ENCODE data around the gene KIAA2012.

The KIAA2012 gene

GRCh38 chr2:202169131-202169530 lies 96.1 kb downstream of the KIAA2012 start:
- H3K4me3 ChIP-seq (ENCODE audit: low read depth, low read length): no peak overlapping the region
- DNase-seq (ENCODE audit: low read depth): no peak
- TF ChIP-seq MAX (IDR thresholded peaks at IDR 0.05; ENCODE audit: low read depth, low read length) (no peak), POLR2A (IDR thresholded peaks at IDR 0.05; ENCODE audit: extremely low read depth, insufficient read length) (no peak), MYC (IDR thresholded peaks at IDR 0.05; ENCODE audit: low read depth, low read length) (no peak), CTCF (IDR thresholded peaks at IDR 0.05; ENCODE audit: low read depth, low read length) (peak; percentile 15)

GRCh38 chr2:202169832-202170424 lies 96.9 kb downstream of the KIAA2012 start:
- TF ChIP-seq CTCF (IDR thresholded peaks at IDR 0.05; ENCODE audit: low read depth, low read length) (no peak), MYC (IDR thresholded peaks at IDR 0.05; ENCODE audit: low read depth, low read length) (no peak), MAX (IDR thresholded peaks at IDR 0.05; ENCODE audit: low read depth, low read length) (no peak), POLR2A (IDR thresholded peaks at IDR 0.05; ENCODE audit: extremely low read depth, insufficient read length) (no peak)
- no peak overlapping the region for H3K4me3 ChIP-seq (ENCODE audit: low read depth, low read length)
- DNase-seq (ENCODE audit: low read depth): no peak

GRCh38 chr2:202171241-202171825 lies 98.3 kb downstream of the KIAA2012 start:
- peak; percentile 38 for DNase-seq (ENCODE audit: low read depth)
- H3K4me3 ChIP-seq (ENCODE audit: low read depth, low read length): no peak overlapping the region

GRCh38 chr2:202172439-202173211 lies 99.6 kb downstream of the KIAA2012 start:
- H3K4me3 ChIP-seq (ENCODE audit: low read depth, low read length): no peak overlapping the region
- DNase-seq (ENCODE audit: low read depth): no peak
- TF ChIP-seq MAX (IDR thresholded peaks at IDR 0.05; ENCODE audit: low read depth, low read length): no peak
- TF ChIP-seq CTCF (IDR thresholded peaks at IDR 0.05; ENCODE audit: low read depth, low read length): no peak
- TF ChIP-seq POLR2A (IDR thresholded peaks at IDR 0.05; ENCODE audit: extremely low read depth, insufficient read length): no peak
- no peak for TF ChIP-seq MYC (IDR thresholded peaks at IDR 0.05; ENCODE audit: low read depth, low read length)

More at GRCh38 chr2:202171241-202171825, 98.3 kb downstream of the KIAA2012 start:
- no peak for TF ChIP-seq MAX (IDR thresholded peaks at IDR 0.05; ENCODE audit: low read depth, low read length)
- TF ChIP-seq MYC (IDR thresholded peaks at IDR 0.05; ENCODE audit: low read depth, low read length): no peak
- TF ChIP-seq CTCF (IDR thresholded peaks at IDR 0.05; ENCODE audit: low read depth, low read length): no peak
- no peak for TF ChIP-seq POLR2A (IDR thresholded peaks at IDR 0.05; ENCODE audit: extremely low read depth, insufficient read length)

GRCh38 chr2:202178346-202178958 lies 105.4 kb downstream of the KIAA2012 start:
- TF ChIP-seq MYC (IDR thresholded peaks at IDR 0.05; ENCODE audit: low read depth, low read length) (no peak), CTCF (IDR thresholded peaks at IDR 0.05; ENCODE audit: low read depth, low read length) (peak; percentile 85)
- DNase-seq (ENCODE audit: low read depth): peak; percentile 70
- H3K4me3 ChIP-seq (ENCODE audit: low read depth, low read length): no peak overlapping the region

All from NB4 (cell line).